GM12891 (cell line): ENCODE results near the gene PDZRN3.

Experiments
- PAX5 ChIP-seq: IDR thresholded peaks from 2 replicates; pipeline ENCODE4 v1.6.1; 2011; ENCODE audit warnings: low read length, moderate library complexity, mild to moderate bottlenecking; ENCODE audit not compliant: insufficient read depth, severe bottlenecking
- POLR2A ChIP-seq: IDR thresholded peaks from 2 replicates; pipeline ENCODE4 v1.6.1; 2011; ENCODE audit warnings: low read depth, low read length, control low read depth
- POLR2AphosphoS5 ChIP-seq: IDR thresholded peaks from 2 replicates; pipeline ENCODE4 v1.6.1; 2011; ENCODE audit warnings: low read depth, low read length, control low read depth

- no peak for TF ChIP-seq POLR2A
- no peak for TF ChIP-seq POLR2AphosphoS5
- no peak for TF ChIP-seq PAX5
Observed at GRCh38 chr3:73407577-73407976, 217.2 kb downstream of the PDZRN3 start.
